ENCODE data around the gene HLTF. TPM values are rescaled to one million over a fixed set of nuclear protein-coding genes. Genes with fewer than 3 reads are reported as not detected.
A peak's percentile ranks its signal among the peaks of the same experiment; 100 is the strongest.

HLTF gene, protein sequence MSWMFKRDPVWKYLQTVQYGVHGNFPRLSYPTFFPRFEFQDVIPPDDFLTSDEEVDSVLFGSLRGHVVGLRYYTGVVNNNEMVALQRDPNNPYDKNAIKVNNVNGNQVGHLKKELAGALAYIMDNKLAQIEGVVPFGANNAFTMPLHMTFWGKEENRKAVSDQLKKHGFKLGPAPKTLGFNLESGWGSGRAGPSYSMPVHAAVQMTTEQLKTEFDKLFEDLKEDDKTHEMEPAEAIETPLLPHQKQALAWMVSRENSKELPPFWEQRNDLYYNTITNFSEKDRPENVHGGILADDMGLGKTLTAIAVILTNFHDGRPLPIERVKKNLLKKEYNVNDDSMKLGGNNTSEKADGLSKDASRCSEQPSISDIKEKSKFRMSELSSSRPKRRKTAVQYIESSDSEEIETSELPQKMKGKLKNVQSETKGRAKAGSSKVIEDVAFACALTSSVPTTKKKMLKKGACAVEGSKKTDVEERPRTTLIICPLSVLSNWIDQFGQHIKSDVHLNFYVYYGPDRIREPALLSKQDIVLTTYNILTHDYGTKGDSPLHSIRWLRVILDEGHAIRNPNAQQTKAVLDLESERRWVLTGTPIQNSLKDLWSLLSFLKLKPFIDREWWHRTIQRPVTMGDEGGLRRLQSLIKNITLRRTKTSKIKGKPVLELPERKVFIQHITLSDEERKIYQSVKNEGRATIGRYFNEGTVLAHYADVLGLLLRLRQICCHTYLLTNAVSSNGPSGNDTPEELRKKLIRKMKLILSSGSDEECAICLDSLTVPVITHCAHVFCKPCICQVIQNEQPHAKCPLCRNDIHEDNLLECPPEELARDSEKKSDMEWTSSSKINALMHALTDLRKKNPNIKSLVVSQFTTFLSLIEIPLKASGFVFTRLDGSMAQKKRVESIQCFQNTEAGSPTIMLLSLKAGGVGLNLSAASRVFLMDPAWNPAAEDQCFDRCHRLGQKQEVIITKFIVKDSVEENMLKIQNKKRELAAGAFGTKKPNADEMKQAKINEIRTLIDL
- total RNA-seq (2022), result 21.9 TPM in 2 replicates
- Bru-seq, nascent RNA, result percentile 56 among the genes with signal in this experiment
- BruChase-seq, experiment 1, labeled RNA remaining after a 6-hour chase, result percentile 71 among the genes with signal in this experiment
- BruChase-seq, experiment 2, labeled RNA remaining after a 2-hour chase, result percentile 63 among the genes with signal in this experiment
- long read RNA-seq, full-length matches to known transcripts, result 30 of 43 reads
- long read RNA-seq, partial matches to known transcripts, result 3 of 43 reads
- long read RNA-seq, other reads (novel, unspliced or antisense), result 10 of 43 reads

- DNase-seq (ENCODE audit: unreplicated experiment), result peak; percentile 98
- intact Hi-C loops (cut with micrococcal nuclease), result no loop called here
- no peaks in the 10 kb centered on the region for H3K27me3 Mint-ChIP-seq (ENCODE audit: insufficient read depth, unreplicated experiment)
- peaks cover 2% of the 10 kb centered on the region for H3K36me3 Mint-ChIP-seq (ENCODE audit: insufficient read depth, unreplicated experiment)
- ChIA-PET CTCF (interaction anchor here (1.2 to 1.4 kb wide), 3 partner anchors 9 to 16 kb away, joined by 3 to 7 read pairs (median 3); no protein-coding TSS in a partner anchor), POLR2A (interaction anchor here (0.8 to 1.4 kb wide), 6 partner anchors 9 to 284 kb away, joined by 3 to 6 read pairs (median 3); no protein-coding TSS in a partner anchor)
- H3K9me3 Mint-ChIP-seq (ENCODE audit: unreplicated experiment), result no peaks in the 10 kb centered on the region
- no TSS peak for BruUV-seq (replicated peaks)
- no peaks in the 10 kb centered on the region for H3K4me1 Mint-ChIP-seq (ENCODE audit: insufficient read depth, unreplicated experiment)
- peak within 1 kb of the TSS; percentile 91 for H3K4me3 Mint-ChIP-seq (ENCODE audit: unreplicated experiment)
- no peak within 1 kb of the TSS for H3K27ac Mint-ChIP-seq (ENCODE audit: low read depth, unreplicated experiment)
- TF ChIP-seq CTCF (IDR thresholded peaks at IDR 0.05; ENCODE audit: unreplicated experiment), result no peak
These were observed at the start of gene HLTF for GRCh38 chr3:149086232-149086988. Gene HLTF (minus strand): TSS chr3:149086533. CDS start chr3:149086336, 197 bp downstream.

- POLR2A ChIA-PET, result interaction anchor here (0.7 kb wide), 1 partner anchor 13 kb away, joined by 3 read pairs; no protein-coding TSS in a partner anchor
- CTCF ChIA-PET, result interaction anchor here (0.6 to 1.5 kb wide), 2 partner anchors 13 to 15 kb away, joined by 3 to 5 read pairs; no protein-coding TSS in a partner anchor
- no peak for DNase-seq (ENCODE audit: unreplicated experiment)
- H3K4me3 Mint-ChIP-seq (ENCODE audit: unreplicated experiment), result no peak overlapping the region
- no peaks in the 10 kb centered on the region for H3K36me3 Mint-ChIP-seq (ENCODE audit: insufficient read depth, unreplicated experiment)
- no peak for TF ChIP-seq CTCF (IDR thresholded peaks at IDR 0.05; ENCODE audit: unreplicated experiment)
- H3K27me3 Mint-ChIP-seq (ENCODE audit: insufficient read depth, unreplicated experiment), result no peaks in the 10 kb centered on the region
- H3K27ac Mint-ChIP-seq (ENCODE audit: low read depth, unreplicated experiment), result no peak overlapping the region
- intact Hi-C loops (cut with micrococcal nuclease), result no loop called here
- H3K4me1 Mint-ChIP-seq (ENCODE audit: insufficient read depth, unreplicated experiment), result peaks cover 22% of the 10 kb centered on the region
- no peaks in the 10 kb centered on the region for H3K9me3 Mint-ChIP-seq (ENCODE audit: unreplicated experiment)
- BruUV-seq (replicated peaks), result no TSS peak
These were observed 48.2 kb upstream of the HLTF start for GRCh38 chr3:149134575-149134974.

GRCh38 chr3:149131589-149131988 is 45.3 kb upstream of the HLTF start:
- BruUV-seq (replicated peaks), result no TSS peak
- intact Hi-C loops (cut with micrococcal nuclease), result no loop called here
- Mint-ChIP-seq H3K4me3 (ENCODE audit: unreplicated experiment) (peak overlapping the region; percentile 93), H3K36me3 (ENCODE audit: insufficient read depth, unreplicated experiment) (no peaks in the 10 kb centered on the region), H3K9me3 (ENCODE audit: unreplicated experiment) (no peaks in the 10 kb centered on the region), H3K27ac (ENCODE audit: low read depth, unreplicated experiment) (peak overlapping the region; percentile 17), H3K4me1 (ENCODE audit: insufficient read depth, unreplicated experiment) (peaks cover 28% of the 10 kb centered on the region), H3K27me3 (ENCODE audit: insufficient read depth, unreplicated experiment) (no peaks in the 10 kb centered on the region)
- no peak for TF ChIP-seq CTCF (IDR thresholded peaks at IDR 0.05; ENCODE audit: unreplicated experiment)
- CTCF ChIA-PET, result interaction anchor here (0.6 to 4.8 kb wide), 4 partner anchors 12 to 143 kb away, joined by 3 to 60 read pairs (median 4); no protein-coding TSS in a partner anchor
- POLR2A ChIA-PET, result no interaction called here
- no peak for DNase-seq (ENCODE audit: unreplicated experiment)
